GM12878 (cell line): ENCODE results near the gene OTUD4. TPM values are rescaled to one million over a fixed set of nuclear protein-coding genes. Genes with fewer than 3 reads are reported as not detected.
A peak's percentile ranks its signal among the peaks of the same experiment; 100 is the strongest.

Source experiments
- ATAC-seq: fragments of 200-7000 bp; cut with Tn5 transposase; 3 replicates; pipeline ENCODE4 v1.9.1; 2020; ENCODE audit warnings: mild to moderate bottlenecking, moderate library complexity
- BruUV-seq: library from RNA; stranded (reverse); fragments of 400-500 nt; replicated peaks from 2 replicates; lab custom pipeline; 2021; lab: Mats Ljungman, UMichigan
- CTCF ChIA-PET: fragments of 300-600 bp; sonication (Branson Sonifier 250); formaldehyde crosslinking; extraction: SDS; loops from one replicate; lab custom pipeline; 2021; ENCODE audit warnings: inconsistent platforms; lab: Yijun Ruan, JAX
- POLR2A ChIA-PET: fragments of 350-600 bp; formaldehyde crosslinking; extraction: SDS; loops from one replicate; lab custom pipeline; 2021; ENCODE audit warnings: inconsistent platforms; lab: Charles Lee
- RAD21 ChIA-PET: fragments of 300-600 bp; sonication (Branson Sonifier 250); formaldehyde crosslinking; loops from one replicate; lab custom pipeline; 2023; ENCODE audit warnings: antibody characterized with exemption; ENCODE audit not compliant: unreplicated experiment; lab: Charles Lee
- SMC1A ChIA-PET: fragments of 300-600 bp; sonication (Branson Sonifier 250); formaldehyde crosslinking; loops from one replicate; lab custom pipeline; 2023; ENCODE audit not compliant: unreplicated experiment, uncharacterized antibody; lab: Charles Lee
- DNase-seq: peaks from one replicate; pipeline ENCODE4 v3.0.0-alpha.2; 2011; ENCODE audit warnings: low read depth, low spot score
- FAIRE-seq: peaks from 3 replicates; lab custom pipeline; 2011; peaks lifted over from hg19 to GRCh38; lab: Jason Lieb, UNC
- H2AFZ ChIP-seq: 2 replicates; pipeline ENCODE4 v1.6.0; 2011; ENCODE audit warnings: low read depth, low read length, control low read depth; ENCODE audit not compliant: control insufficient read depth
- H3K27ac ChIP-seq: 2 replicates; pipeline ENCODE4 v1.5.1; 2011; ENCODE audit warnings: control low read depth; ENCODE audit not compliant: control insufficient read depth, insufficient read depth
- H3K27me3 ChIP-seq, 2 experiments: replicated peaks in 1 of 2; 2 replicates each; pipeline versions ENCODE4 v1.6.0 to v1.6.1; 2011; ENCODE audit warnings: low read length in 1 of 2; ENCODE audit not compliant: control insufficient read depth in 2 of 2, insufficient read depth in 2 of 2
- H3K36me3 ChIP-seq, 2 experiments: 2 replicates each; pipeline ENCODE4 v1.5.1; 2011; ENCODE audit warnings: low read length in 1 of 2; ENCODE audit not compliant: control insufficient read depth in 2 of 2, insufficient read depth in 2 of 2
- H3K4me1 ChIP-seq: 2 replicates; pipeline ENCODE4 v1.6.1; 2011; ENCODE audit warnings: mild to moderate bottlenecking, low read length, moderate library complexity, mixed read lengths; ENCODE audit not compliant: control insufficient read depth, insufficient read depth
- H3K4me2 ChIP-seq: 2 replicates; pipeline ENCODE4 v1.6.0; 2011; ENCODE audit warnings: control low read depth; ENCODE audit not compliant: control insufficient read depth, insufficient read depth
- H3K4me3 ChIP-seq: fragments of 200-600 bp; sonication (generic); 2 replicates; pipeline ENCODE4 v1.5.1; 2016
- H3K79me2 ChIP-seq: 2 replicates; pipeline ENCODE4 v1.6.0; 2011; ENCODE audit warnings: low read length; ENCODE audit not compliant: control insufficient read depth, insufficient read depth
- H3K9ac ChIP-seq: 2 replicates; pipeline ENCODE4 v1.8.0; 2011; ENCODE audit warnings: low read length, control low read depth, mixed read lengths; ENCODE audit not compliant: control insufficient read depth, insufficient read depth
- H3K9me3 ChIP-seq: replicated peaks from 3 replicates; pipeline ENCODE4 v1.5.1; 2011; ENCODE audit warnings: mild to moderate bottlenecking, low read length; ENCODE audit not compliant: control insufficient read depth, insufficient read depth
- H4K20me1 ChIP-seq: 2 replicates; pipeline ENCODE4 v1.6.0; 2011; ENCODE audit not compliant: control insufficient read depth, insufficient read depth
- MTA3 ChIP-seq: IDR thresholded peaks from 2 replicates; pipeline ENCODE4 v1.6.1; 2012; ENCODE audit warnings: low read length, inconsistent platforms, borderline replicate concordance
- MXI1 ChIP-seq: fragments of 150-350 bp; IDR thresholded peaks from 2 replicates; pipeline ENCODE4 v1.6.1; 2011; ENCODE audit warnings: low read depth, mild to moderate bottlenecking, inconsistent platforms, low read length, improper control_type of control experiment
- NR2C2 ChIP-seq: IDR thresholded peaks from 2 replicates; pipeline ENCODE4 v1.6.1; 2011; ENCODE audit warnings: borderline replicate concordance, low read depth; ENCODE audit not compliant: control insufficient read depth, insufficient read length
- RAD21 ChIP-seq: IDR thresholded peaks from 2 replicates; pipeline ENCODE4 v1.6.1; 2011; ENCODE audit warnings: mild to moderate bottlenecking, low read depth, low read length, moderate library complexity; ENCODE audit not compliant: insufficient read depth
- RUNX3 ChIP-seq: IDR thresholded peaks from 2 replicates; pipeline ENCODE4 v1.6.1; 2012; ENCODE audit warnings: low read length, inconsistent platforms
- SMC3 ChIP-seq: IDR thresholded peaks from 2 replicates; pipeline ENCODE4 v1.6.1; 2011; ENCODE audit warnings: low read length, improper control_type of control experiment, borderline replicate concordance
- TBL1XR1 ChIP-seq: IDR thresholded peaks from 2 replicates; pipeline ENCODE4 v1.6.1; 2012; ENCODE audit warnings: low read depth, low read length, improper control_type of control experiment
- YY1 ChIP-seq: IDR thresholded peaks from 2 replicates; pipeline ENCODE4 v1.6.1; 2011; ENCODE audit warnings: low read depth, mild to moderate bottlenecking, low read length
- ZNF592 ChIP-seq: fragments of 450-650 bp; IDR thresholded peaks from 2 replicates; pipeline ENCODE4 v1.6.1; 2017; ENCODE audit warnings: mild to moderate bottlenecking, moderate library complexity
- ZNF622 ChIP-seq: fragments of 450-650 bp; IDR thresholded peaks from 2 replicates; pipeline ENCODE4 v1.6.1; 2017; ENCODE audit warnings: mild to moderate bottlenecking, inconsistent platforms
- WGBS: methylation state at CpG from one replicate; pipeline ENCODE4 v1.1.6; 2016; ENCODE audit warnings: low lambda C conversion rate; ENCODE audit not compliant: insufficient replicate concordance, insufficient coverage; ENCODE audit errors: missing lambda C conversion rate; 5-methylcytosine and 5-hydroxymethylcytosine counted together
- in situ Hi-C: fragments of 300-500 bp; cut with MboI; formaldehyde crosslinking; loops from 9 replicates; pipeline ENCODE4 v1.14.3; 2018; ENCODE audit warnings: mixed read lengths
- intact Hi-C: fragments of 100-400 bp; cut with micrococcal nuclease; formaldehyde crosslinking; loops from one replicate; pipeline ENCODE4 v1.14.2; 2022; ENCODE audit not compliant: unreplicated experiment
- polyA plus RNA-seq, 11 experiments: library from polyadenylated mRNA; depleted of rRNA in 4 of 11; unstranded in 6 of 11; stranded (reverse) in 5 of 11; fragments of >200 nt; fragmentation: Nextera tagmentation in 4 of 11; fragmentation: Illumina TruSeq in 1 of 11; extraction: Ambion mirVana in 4 of 11; extraction: Trizol in 1 of 11; gene quantifications; 1 replicate in 1 of 11; 2 replicates in 10 of 11; pipeline versions ENCODE4 v1.2.1 to v1.2.3, GENCODE V29; 2011 to 2016; ENCODE audit warnings: inconsistent platforms in 2 of 11, missing spikeins in 2 of 11, low read depth in 1 of 11
- total RNA-seq, 4 experiments: library from RNA; depleted of rRNA in 3 of 4; stranded (reverse); fragments of >200 nt in 3 of 4; fragmentation: Illumina TruSeq in 1 of 4; extraction: Trizol in 1 of 4; gene quantifications; 2 replicates each; pipeline versions ENCODE4 v1.2.1 to v1.2.3, GENCODE V29; 2013 to 2021
- TF ChIP-seq, protein P1 (sequence below), 3 experiments: IDR thresholded peaks in 2 of 3; conservative IDR thresholded peaks in 1 of 3; 2 replicates each; pipeline ENCODE4 v1.5.1; 2011; ENCODE audit warnings: low read depth in 3 of 3, low read length in 3 of 3, mild to moderate bottlenecking in 3 of 3, control low read depth in 2 of 3, moderate library complexity in 2 of 3, inconsistent platforms in 1 of 3, mixed read lengths in 1 of 3; ENCODE audit not compliant: control insufficient read depth in 2 of 3, insufficient read depth in 1 of 3; ENCODE audit errors: extremely low read depth in 1 of 3

Gene OTUD4
- total and polyA plus RNA-seq, 10 of the 15 experiments (the other 5 are each of a cell fraction or from before 2014, with no cell fraction given): 2.2 to 26.3 (median 14.2) TPM

GRCh38 chr4:145154573-145154972, 25.8 kb downstream of the OTUD4 start:
- Histone ChIP-seq H3K79me2 (no peaks in the 10 kb centered on the region), H3K27ac (peak overlapping the region; percentile 42; the same call in 1 of the 2 replicates), H3K9ac (no peak overlapping the region), H4K20me1 (no peaks in the 10 kb centered on the region), H3K27me3 (no peaks in the 10 kb centered on the region), H3K36me3 (peaks cover under 1 to 18% of the 10 kb centered on the region in 2 experiments), H3K4me3 (no peak overlapping the region), H2AFZ (no peak overlapping the region), H3K4me1 (peaks cover 7% of the 10 kb centered on the region; the same call in 1 of the 2 replicates), H3K4me2 (no peak overlapping the region), H3K9me3 (no peaks in the 10 kb centered on the region)
- no peak for DNase-seq
- 7% methylated on average over 1 of the region's 1 CpG for WGBS
- BruUV-seq: no TSS peak
- in situ Hi-C loops (no loop called here), intact Hi-C loops (loop anchor here (1.0 to 2.0 kb wide), 4 partner anchors 80 to 464 kb away; partner anchors contain the start of gene MMAA)
- ChIA-PET POLR2A (interaction anchor here (0.7 to 2.4 kb wide), 3 partner anchors 16 to 80 kb away, joined by 3 to 13 read pairs (median 4); no protein-coding TSS in a partner anchor), SMC1A (interaction anchor here (0.9 to 2.8 kb wide), 14 partner anchors 13 to 463 kb away, joined by 3 to 17 read pairs (median 4); partner anchors contain the start of gene OTUD4), CTCF (interaction anchor here (0.6 to 3.8 kb wide), 17 partner anchors 10 to 462 kb away, joined by 3 to 21 read pairs (median 5); no protein-coding TSS in a partner anchor), RAD21 (interaction anchor here (0.6 to 3.1 kb wide), 7 partner anchors 24 to 462 kb away, joined by 3 to 21 read pairs (median 4); no protein-coding TSS in a partner anchor)
- no peak for FAIRE-seq
- ATAC-seq: peak; percentile 94
- TF ChIP-seq RAD21 (peak; percentile 88), ZNF592 (0 out of 2 replicates have a peak, but pooled peaks have one; percentile 51), ZNF622 (no peak), RUNX3 (peak; percentile 45; the same call in 1 of the 2 replicates), YY1 (peak; percentile 82), MXI1 (0 out of 2 replicates have a peak, but pooled peaks have one; percentile 30), TBL1XR1 (0 out of 2 replicates have a peak, but pooled peaks have one; percentile 26), MTA3 (no peak), SMC3 (peak; percentile 59; the same call in 1 of the 2 replicates), NR2C2 (no peak)
- TF ChIP-seq, protein P1, sequence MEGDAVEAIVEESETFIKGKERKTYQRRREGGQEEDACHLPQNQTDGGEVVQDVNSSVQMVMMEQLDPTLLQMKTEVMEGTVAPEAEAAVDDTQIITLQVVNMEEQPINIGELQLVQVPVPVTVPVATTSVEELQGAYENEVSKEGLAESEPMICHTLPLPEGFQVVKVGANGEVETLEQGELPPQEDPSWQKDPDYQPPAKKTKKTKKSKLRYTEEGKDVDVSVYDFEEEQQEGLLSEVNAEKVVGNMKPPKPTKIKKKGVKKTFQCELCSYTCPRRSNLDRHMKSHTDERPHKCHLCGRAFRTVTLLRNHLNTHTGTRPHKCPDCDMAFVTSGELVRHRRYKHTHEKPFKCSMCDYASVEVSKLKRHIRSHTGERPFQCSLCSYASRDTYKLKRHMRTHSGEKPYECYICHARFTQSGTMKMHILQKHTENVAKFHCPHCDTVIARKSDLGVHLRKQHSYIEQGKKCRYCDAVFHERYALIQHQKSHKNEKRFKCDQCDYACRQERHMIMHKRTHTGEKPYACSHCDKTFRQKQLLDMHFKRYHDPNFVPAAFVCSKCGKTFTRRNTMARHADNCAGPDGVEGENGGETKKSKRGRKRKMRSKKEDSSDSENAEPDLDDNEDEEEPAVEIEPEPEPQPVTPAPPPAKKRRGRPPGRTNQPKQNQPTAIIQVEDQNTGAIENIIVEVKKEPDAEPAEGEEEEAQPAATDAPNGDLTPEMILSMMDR (IDR thresholded peaks at IDR 0.05 in 2 of 3, conservative IDR thresholded peaks at IDR 0.05 in 1 of 3; ENCODE audit: control insufficient read depth in 2 of 3, extremely low read depth in 1 of 3, insufficient read depth in 1 of 3, low read depth in 3 of 3, low read length in 3 of 3): peak; percentile 59 to 77 (median 70)
